ENCODE measurements around the gene PFKFB3.
A peak's percentile ranks its signal among the peaks of the same experiment; 100 is the strongest.
"Not testable (repeated sequence)": the region's sequence is repeated elsewhere in the genome, so short reads cannot be mapped to it uniquely, and the experiment has no call there.

PFKFB3 gene

GRCh38 chr10:6203331-6204062 lies 765 bp downstream of the PFKFB3 start:
- DNase-seq: peak; percentile 14

GRCh38 chr10:6204063-6204340 lies 1.3 kb downstream of the PFKFB3 start:
- no peak for DNase-seq

DNA sequence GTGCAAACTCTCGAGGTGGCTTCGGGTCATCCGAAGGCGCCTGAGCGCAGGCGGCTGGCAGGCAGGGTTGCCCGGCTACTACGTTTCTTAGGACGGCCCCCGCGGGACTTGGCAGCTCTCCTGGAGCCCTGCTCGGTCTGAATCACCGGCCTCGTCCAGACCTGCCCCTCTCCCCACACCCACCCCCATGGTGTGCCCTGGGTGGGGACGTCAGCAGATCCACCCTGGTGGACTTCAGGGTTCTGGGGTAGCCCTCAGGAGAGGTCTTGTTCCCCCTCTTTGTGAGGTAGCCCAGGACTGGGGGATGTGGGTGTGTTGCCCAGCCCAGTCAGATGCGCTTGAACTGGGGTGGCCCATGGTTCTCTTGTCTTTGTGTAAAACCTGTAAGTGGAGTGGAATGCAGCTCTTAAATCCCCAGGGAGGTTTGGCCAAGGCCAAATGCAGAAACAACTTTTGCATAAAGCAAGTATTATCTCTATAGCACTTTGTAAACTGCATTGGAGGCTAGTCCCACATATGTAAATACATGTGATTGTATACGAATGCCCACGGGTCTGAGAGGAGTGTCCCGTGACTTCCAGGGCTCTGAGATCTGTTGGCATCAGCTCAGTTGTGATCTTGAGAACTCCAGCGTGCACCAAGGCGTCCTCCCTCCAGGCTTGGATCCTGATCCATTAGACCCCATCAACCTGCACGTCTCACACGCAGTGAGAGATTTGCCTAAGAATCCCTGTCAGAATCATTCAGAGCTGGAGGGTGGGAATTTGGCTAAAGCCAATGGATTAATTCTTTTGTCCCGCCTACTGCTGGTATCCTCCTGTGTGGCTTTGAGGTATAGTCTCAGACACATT lies 1.8 kb downstream of the PFKFB3 start:
- no peak for DNase-seq

DNA sequence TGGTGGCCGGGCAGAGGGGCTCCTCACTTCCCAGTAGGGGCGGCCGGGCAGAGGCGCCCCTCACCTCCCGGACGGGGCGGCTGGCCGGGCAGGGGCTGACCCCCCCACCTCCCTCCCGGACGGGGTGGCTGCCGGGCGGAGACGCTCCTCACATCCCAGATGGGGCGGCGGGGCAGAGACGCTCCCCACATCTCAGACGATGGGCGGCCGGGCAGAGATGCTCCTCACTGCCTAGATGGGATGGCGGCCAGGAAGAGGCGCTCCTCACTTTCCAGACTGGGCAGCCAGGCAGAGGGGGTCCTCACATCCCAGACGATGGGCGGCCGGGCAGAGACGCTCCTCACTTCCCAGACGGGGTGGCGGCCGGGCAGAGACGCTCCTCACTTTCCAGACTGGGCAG lies 3.8 kb downstream of the PFKFB3 start:
- DNase-seq: not testable (repeated sequence)

DNA sequence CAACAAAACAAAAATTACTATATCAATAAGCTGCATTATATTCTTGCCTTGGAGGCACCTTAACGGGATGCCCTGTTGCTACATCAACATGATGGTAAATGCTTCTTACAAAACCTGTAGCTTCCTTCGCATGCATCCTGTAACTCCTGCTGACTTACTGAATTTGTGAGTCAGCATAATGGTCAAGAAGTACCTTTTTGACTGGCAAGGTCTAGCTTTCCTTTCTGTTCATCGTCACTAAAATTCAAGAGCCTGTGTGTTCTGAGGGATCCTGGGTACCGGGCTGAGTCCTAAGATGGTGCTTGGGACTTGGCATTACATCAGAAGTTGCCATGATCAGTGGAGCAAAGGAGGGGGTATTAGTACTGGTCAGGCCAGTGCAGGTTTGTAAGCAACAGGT lies 4.9 kb downstream of the PFKFB3 start:
- no peak for DNase-seq

GRCh38 chr10:6208799-6209235 lies 6.1 kb downstream of the PFKFB3 start:
- no peak for DNase-seq

DNA sequence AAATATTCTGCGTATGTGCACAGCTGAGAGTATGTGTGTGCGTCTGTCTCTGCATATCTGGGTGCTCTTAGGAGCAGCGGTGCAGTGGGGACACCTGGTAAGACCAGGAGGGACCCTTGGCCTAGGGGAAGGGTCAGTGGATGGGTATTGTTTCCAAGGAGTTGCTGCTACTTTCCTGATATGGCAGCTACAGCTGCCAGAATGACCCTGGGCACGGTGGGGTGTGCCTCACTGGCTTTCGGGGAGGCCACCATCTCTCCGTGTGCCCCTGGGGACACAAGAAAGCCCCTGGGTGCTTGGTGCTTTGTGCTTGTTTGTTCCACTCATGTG lies 8.6 kb downstream of the PFKFB3 start:
- DNase-seq: no peak

- no peak for DNase-seq
Observed at GRCh38 chr10:6211671-6212635, 9.2 kb downstream of the PFKFB3 start.

GRCh38 chr10:6212806-6213205 lies 10.1 kb downstream of the PFKFB3 start:
- DNase-seq: no peak

- DNase-seq: no peak
Observed at GRCh38 chr10:6213257-6213905, 10.6 kb downstream of the PFKFB3 start.

- no peak for DNase-seq
Observed at GRCh38 chr10:6213908-6214307, 11.2 kb downstream of the PFKFB3 start.

DNA sequence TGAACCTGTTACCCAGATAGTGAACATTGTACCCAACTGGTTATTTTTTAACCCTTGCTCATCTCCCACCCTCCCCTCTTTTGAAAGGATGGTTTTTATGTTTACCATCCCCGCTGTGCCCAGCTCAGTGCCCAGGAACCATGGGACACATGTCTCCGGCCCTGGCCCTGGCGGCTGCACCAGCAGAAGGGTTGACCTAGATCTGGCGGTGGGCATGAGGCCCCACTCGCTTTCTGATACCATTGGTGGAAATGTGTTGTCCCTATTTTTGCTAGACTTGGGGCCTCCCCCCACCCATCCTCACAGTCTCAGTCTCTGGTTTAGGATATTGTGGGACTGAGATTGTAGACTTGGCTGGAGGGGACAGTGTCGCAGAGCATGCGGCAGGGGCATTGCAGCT lies 11.9 kb downstream of the PFKFB3 start:
- DNase-seq: no peak

DNA sequence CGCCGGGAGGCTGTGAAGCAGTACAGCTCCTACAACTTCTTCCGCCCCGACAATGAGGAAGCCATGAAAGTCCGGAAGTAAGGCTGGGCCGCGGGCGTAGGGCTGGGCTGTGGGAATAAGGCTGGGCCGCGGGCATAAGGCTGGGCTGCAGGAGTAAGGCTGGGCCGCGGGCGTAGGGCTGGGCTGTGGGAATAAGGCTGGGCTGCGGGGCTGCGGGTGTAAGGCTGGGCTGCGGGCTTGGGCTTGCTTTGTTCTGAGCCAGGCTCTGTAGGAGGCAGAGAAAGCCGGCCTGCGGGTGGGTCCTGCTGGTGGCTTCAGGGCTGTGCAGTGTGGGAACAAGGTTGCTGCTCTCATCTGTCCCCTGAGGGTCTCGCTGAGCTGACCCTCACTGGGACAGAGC lies 12.5 kb downstream of the PFKFB3 start:
- DNase-seq: no peak

DNA sequence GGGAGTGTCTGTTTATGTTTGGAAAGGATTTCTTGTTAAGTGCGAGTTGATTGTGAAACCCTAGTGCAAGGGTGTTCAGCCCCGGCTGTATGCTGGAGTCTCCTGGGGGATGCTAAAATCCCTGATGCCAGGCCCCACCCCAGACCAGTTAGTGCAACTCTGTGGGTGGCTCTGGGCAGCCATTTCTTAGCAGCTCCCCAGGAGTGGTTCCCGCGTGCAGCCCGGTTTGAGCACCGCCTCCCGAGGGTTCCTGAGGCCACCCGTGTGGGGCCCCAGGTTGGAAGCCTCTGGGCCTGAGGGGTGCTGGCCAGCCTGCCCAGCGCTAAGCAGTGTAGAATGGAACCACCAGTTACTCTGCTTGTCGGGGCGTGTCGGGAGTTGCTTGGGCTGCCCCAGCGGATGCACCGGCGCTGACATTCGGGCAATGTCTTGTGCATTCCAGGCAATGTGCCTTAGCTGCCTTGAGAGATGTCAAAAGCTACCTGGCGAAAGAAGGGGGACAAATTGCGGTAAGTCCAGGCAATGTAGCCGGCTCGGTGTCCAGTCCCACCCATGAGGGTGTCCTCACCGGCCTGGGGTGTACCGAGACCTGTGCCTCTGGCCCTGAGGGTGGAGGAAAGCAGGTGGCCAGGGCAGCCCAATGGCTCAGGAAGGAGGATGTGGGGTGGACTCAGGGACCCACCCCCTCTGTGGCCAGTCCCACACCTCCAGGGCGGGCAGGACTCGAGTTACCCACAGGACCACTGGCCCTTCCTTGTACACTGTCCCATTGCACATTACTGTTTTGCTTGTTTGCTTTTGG lies 13.2 kb downstream of the PFKFB3 start:
- DNase-seq: no peak

DNA sequence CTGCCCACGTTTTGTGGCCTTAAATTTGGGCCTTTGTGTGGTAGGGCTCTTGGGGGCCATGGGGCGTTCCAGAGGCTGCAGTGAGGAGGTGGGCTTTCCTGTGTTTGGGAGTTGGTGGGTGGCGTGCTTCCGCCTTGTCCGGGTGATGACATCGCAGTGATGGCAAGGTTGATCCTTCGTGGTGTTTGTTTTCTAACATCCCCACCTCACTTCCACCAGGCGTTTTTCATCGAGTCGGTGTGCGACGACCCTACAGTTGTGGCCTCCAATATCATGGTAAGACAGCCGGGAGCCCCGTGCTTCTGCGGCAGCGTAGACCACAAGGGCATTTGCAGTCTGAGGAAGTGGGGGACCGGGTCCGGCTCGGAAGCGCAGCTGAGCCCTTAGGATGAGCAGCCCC lies 14.2 kb downstream of the PFKFB3 start:
- DNase-seq: no peak

- DNase-seq: no peak
Observed at GRCh38 chr10:6217611-6218010, 14.9 kb downstream of the PFKFB3 start.

DNA sequence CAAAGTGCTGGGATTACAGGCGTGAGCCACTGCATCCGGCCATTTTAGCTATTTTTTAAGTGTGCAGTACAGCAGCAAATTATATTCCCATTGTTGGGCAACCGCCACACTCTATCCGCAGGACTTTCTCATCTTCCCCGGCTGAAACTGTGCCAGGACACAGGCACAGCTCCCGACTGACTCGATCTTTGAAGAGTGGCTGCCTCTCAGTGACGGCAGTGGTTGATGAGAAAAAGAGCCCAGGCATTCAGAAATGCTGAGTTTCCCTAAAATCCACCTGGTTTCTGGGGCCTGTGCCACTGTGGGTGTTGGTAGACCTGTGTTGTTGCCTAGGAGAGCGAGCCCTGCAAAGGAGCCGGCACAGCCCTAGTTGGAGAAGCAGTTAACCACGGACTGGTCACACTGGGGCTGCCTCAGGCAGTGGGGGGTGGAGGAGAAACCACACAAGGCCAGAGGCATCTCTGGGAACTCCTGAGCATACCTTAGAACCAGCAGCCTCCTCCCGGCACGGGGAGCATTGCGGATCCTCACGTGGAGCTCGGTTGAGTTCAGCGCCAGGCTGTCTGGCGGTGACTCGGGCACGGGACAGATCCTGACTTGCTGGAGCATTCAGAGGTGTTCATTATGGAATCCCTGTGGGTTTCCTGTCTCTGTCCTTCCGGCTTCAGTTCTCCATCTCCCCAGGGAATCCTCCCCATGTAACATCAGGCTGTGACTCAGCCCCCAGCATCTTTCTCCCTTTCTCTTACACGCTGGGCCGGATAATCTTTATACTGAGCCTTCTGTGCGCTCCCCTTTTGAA lies 16.2 kb downstream of the PFKFB3 start:
- no peak for DNase-seq

GRCh38 chr10:6219494-6219836 lies 16.7 kb downstream of the PFKFB3 start:
- no peak for DNase-seq

GRCh38 chr10:6220418-6221191 lies 17.9 kb downstream of the PFKFB3 start:
- DNase-seq: no peak

DNA sequence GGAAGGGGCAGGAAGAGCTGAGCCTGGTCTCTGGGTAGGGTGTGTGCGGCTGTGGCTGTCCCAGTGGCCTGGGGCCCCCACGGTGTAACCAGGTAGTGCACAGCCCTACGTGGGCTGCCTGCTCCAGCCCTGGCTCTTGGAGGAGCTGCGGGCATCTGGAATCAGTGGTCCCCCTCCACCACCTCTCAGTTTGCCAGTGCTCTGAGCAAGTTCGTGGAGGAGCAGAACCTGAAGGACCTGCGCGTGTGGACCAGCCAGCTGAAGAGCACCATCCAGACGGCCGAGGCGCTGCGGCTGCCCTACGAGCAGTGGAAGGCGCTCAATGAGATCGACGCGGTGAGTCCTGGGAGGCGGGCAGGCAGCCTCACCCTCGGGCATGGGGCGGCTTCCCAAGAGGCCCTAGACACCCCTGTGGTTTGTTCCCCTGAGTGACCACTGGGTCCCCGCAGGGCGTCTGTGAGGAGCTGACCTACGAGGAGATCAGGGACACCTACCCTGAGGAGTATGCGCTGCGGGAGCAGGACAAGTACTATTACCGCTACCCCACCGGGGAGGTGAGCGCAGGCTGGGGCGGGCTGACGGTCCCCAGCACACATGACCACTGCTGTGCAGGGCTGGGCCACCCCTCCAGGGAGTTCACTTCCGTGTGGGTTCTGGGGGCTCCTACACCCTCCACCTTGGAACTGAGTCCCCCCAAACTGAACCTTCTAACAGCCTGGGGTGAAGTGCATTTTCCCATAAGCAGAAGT lies 18.6 kb downstream of the PFKFB3 start:
- DNase-seq: no peak

Measured in NCI-H345 (cell line).